ENCODE results near the gene OPHN1.

- no peak for TF ChIP-seq EP300 (IDR thresholded peaks at IDR 0.05)
- TF ChIP-seq, protein P1, sequence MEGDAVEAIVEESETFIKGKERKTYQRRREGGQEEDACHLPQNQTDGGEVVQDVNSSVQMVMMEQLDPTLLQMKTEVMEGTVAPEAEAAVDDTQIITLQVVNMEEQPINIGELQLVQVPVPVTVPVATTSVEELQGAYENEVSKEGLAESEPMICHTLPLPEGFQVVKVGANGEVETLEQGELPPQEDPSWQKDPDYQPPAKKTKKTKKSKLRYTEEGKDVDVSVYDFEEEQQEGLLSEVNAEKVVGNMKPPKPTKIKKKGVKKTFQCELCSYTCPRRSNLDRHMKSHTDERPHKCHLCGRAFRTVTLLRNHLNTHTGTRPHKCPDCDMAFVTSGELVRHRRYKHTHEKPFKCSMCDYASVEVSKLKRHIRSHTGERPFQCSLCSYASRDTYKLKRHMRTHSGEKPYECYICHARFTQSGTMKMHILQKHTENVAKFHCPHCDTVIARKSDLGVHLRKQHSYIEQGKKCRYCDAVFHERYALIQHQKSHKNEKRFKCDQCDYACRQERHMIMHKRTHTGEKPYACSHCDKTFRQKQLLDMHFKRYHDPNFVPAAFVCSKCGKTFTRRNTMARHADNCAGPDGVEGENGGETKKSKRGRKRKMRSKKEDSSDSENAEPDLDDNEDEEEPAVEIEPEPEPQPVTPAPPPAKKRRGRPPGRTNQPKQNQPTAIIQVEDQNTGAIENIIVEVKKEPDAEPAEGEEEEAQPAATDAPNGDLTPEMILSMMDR (IDR thresholded peaks at IDR 0.05): no peak
These were observed 140.8 kb downstream of the OPHN1 start for GRCh38 chrX:68292471-68292870.

Data from gastroesophageal sphincter (tissue), 3 donors.